ENCODE results near the gene SYT8. TPM values are rescaled to one million over a fixed set of nuclear protein-coding genes. Genes with fewer than 3 reads are reported as not detected.
A peak's percentile ranks its signal among the peaks of the same experiment; 100 is the strongest.

SYT8 gene
- polyA plus RNA-seq, 1 of the 3 experiments (the other 2 are of a cell fraction) = not detected

DNA sequence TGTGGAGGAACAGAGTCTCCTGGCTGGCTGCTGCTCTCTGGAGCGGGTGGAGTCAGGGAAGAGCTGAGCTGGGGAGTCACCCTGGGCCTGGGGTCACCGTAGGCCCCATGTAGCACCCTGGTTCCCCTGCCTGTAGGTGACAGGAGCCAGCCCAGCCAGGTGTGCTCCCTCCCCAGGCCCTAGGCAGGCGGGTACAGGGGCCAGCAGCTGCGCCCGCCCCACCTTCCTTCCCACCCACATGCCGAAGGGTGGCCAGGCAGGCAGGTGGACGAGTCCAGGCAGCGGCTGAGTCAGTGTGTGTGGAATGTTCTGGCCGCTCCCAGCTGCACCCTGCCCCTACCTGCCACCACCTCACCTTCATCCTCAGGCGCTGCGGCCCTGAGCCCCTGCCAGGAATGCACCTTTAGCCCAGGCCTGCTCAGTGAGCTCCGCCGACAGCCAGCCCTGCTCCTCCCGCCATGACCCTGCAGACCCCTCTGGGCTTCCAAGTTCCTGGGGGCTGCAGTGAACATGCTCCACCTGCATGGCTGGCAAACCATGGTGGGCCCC, 654 bp upstream of the SYT8 start:
- ChIA-PET POLR2A (interaction anchor here (0.6 to 2.2 kb wide), 6 partner anchors 14 to 140 kb away, joined by 3 to 11 read pairs (median 4); partner anchors contain the start of gene KRTAP5-6), CTCF (interaction anchor here (0.7 to 20.8 kb wide), 34 partner anchors 8 to 316 kb away, joined by 3 to 585 read pairs (median 14); partner anchors contain the start of genes CTSD, IGF2 and KRTAP5-6)
- TF ChIP-seq, protein P1, sequence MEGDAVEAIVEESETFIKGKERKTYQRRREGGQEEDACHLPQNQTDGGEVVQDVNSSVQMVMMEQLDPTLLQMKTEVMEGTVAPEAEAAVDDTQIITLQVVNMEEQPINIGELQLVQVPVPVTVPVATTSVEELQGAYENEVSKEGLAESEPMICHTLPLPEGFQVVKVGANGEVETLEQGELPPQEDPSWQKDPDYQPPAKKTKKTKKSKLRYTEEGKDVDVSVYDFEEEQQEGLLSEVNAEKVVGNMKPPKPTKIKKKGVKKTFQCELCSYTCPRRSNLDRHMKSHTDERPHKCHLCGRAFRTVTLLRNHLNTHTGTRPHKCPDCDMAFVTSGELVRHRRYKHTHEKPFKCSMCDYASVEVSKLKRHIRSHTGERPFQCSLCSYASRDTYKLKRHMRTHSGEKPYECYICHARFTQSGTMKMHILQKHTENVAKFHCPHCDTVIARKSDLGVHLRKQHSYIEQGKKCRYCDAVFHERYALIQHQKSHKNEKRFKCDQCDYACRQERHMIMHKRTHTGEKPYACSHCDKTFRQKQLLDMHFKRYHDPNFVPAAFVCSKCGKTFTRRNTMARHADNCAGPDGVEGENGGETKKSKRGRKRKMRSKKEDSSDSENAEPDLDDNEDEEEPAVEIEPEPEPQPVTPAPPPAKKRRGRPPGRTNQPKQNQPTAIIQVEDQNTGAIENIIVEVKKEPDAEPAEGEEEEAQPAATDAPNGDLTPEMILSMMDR (IDR thresholded peaks at IDR 0.05) = no peak
- TF ChIP-seq RCOR1 (IDR thresholded peaks at IDR 0.05; ENCODE audit: low read length) (no peak), SMC3 (IDR thresholded peaks at IDR 0.05; ENCODE audit: low read depth, low read length) (no peak), MEF2A (IDR thresholded peaks at IDR 0.05; ENCODE audit: borderline replicate concordance, low read depth) (no peak), ELF1 (IDR thresholded peaks at IDR 0.05) (no peak), MXI1 (IDR thresholded peaks at IDR 0.05; ENCODE audit: low read depth, low read length) (no peak)
- TF ChIP-seq, protein P2, sequence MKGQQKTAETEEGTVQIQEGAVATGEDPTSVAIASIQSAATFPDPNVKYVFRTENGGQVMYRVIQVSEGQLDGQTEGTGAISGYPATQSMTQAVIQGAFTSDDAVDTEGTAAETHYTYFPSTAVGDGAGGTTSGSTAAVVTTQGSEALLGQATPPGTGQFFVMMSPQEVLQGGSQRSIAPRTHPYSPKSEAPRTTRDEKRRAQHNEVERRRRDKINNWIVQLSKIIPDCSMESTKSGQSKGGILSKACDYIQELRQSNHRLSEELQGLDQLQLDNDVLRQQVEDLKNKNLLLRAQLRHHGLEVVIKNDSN (IDR thresholded peaks at IDR 0.05; ENCODE audit: borderline replicate concordance, low read depth) = no peak
- TF ChIP-seq, protein P3, sequence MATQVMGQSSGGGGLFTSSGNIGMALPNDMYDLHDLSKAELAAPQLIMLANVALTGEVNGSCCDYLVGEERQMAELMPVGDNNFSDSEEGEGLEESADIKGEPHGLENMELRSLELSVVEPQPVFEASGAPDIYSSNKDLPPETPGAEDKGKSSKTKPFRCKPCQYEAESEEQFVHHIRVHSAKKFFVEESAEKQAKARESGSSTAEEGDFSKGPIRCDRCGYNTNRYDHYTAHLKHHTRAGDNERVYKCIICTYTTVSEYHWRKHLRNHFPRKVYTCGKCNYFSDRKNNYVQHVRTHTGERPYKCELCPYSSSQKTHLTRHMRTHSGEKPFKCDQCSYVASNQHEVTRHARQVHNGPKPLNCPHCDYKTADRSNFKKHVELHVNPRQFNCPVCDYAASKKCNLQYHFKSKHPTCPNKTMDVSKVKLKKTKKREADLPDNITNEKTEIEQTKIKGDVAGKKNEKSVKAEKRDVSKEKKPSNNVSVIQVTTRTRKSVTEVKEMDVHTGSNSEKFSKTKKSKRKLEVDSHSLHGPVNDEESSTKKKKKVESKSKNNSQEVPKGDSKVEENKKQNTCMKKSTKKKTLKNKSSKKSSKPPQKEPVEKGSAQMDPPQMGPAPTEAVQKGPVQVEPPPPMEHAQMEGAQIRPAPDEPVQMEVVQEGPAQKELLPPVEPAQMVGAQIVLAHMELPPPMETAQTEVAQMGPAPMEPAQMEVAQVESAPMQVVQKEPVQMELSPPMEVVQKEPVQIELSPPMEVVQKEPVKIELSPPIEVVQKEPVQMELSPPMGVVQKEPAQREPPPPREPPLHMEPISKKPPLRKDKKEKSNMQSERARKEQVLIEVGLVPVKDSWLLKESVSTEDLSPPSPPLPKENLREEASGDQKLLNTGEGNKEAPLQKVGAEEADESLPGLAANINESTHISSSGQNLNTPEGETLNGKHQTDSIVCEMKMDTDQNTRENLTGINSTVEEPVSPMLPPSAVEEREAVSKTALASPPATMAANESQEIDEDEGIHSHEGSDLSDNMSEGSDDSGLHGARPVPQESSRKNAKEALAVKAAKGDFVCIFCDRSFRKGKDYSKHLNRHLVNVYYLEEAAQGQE (IDR thresholded peaks at IDR 0.05; ENCODE audit: low read depth, low read length) = no peak
- TF ChIP-seq, protein P4, sequence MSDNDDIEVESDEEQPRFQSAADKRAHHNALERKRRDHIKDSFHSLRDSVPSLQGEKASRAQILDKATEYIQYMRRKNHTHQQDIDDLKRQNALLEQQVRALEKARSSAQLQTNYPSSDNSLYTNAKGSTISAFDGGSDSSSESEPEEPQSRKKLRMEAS (IDR thresholded peaks at IDR 0.05; ENCODE audit: low read depth) = no peak

More for the DNA sequence above, 654 bp upstream of the SYT8 start:
- H3K4me1 ChIP-seq (ENCODE audit: control insufficient read depth in 1 of 2, insufficient read depth in 2 of 2, low read depth in 1 of 2, low read length in 1 of 2) = peaks cover under 1 to 59% of the 10 kb centered on the region in 2 experiments; a peak in 1 of 4 replicates
- H3F3A ChIP-seq (replicated peaks; ENCODE audit: insufficient read depth) = no peaks in the 10 kb centered on the region
- H3K9me3 ChIP-seq = no peaks in the 10 kb centered on the region
- no peak overlapping the region for H3K4me2 ChIP-seq
- H4K20me1 ChIP-seq (ENCODE audit: insufficient read depth) = no peaks in the 10 kb centered on the region
- H3K9ac ChIP-seq = no peak overlapping the region
- peak overlapping the region in 1 of 2 experiments; percentile 44; a peak in 1 of 4 replicates for H3K27ac ChIP-seq (ENCODE audit: low read depth in 2 of 2, low read length in 1 of 2)
- no peaks in the 10 kb centered on the region for H3K9me2 ChIP-seq
- no peaks in the 10 kb centered on the region for H3K36me3 ChIP-seq (replicated peaks in 1 of 2; ENCODE audit: control insufficient read depth in 1 of 2, insufficient read depth in 2 of 2, low read length in 1 of 2)
- no peaks in the 10 kb centered on the region for H3K79me2 ChIP-seq (ENCODE audit: insufficient read depth)
- 68% methylated on average over 9 of the region's 14 CpGs for WGBS (ENCODE audit: low lambda C conversion rate)
- no peak overlapping the region for H2AFZ ChIP-seq (ENCODE audit: low read depth)
- DNase-seq = no peak
- H3K27me3 ChIP-seq (ENCODE audit: insufficient read depth) = no peaks in the 10 kb centered on the region
- no peak overlapping the region for H3K4me3 ChIP-seq (ENCODE audit: low read depth in 2 of 2, low read length in 1 of 2)
